GM18873 (cell line): ENCODE results near the gene PLXNA4.

Source experiments
- ATAC-seq: cut with Tn5 transposase; IDR thresholded peaks from one replicate; pipeline ENCODE4 v1.9.1; 2021; ENCODE audit warnings: mild to moderate bottlenecking, moderate library complexity, moderate number of reproducible peaks; ENCODE audit not compliant: unreplicated experiment, low FRiP score

The PLXNA4 gene

GRCh38 chr7:132083537-132084123 is 492.6 kb downstream of the PLXNA4 start:
- ATAC-seq = no peak

DNA sequence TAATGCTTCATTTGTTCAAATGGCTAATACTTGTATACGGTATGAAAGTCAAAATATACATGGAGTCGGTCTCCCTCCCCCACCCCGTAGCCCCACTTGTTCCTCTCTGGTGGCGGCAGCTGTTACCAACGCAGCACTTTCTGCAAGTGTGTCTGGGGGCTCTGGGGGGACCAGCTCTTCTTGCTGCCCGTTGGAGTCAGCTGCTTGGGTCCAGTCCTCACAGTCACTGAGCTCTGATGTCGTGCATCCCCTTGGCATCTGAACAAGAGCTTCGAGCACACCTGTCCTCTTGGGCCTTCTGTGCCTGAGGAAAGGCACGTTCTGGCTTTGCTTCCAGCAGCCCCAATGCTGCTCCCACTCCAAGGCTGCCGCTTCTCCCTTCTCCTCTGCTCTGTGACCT is 493.1 kb downstream of the PLXNA4 start:
- no peak for ATAC-seq

DNA sequence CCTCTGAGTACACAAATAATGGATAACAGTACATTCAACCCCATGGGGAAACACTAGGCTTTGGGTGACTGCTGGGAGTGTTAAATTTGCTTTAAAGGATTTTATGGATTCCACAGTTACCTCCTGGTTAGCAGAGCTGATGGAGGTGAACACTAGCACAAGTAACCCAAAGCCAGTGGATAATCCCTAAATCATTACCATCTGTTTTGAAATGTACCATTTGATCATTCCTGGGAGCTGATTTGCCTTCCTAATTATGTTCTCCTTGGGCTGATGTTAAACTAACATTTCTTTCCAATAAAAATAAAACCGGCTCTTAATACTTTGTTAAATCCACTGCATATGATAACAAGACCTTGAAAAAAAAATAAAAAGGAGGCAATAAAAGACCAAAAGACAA is 493.9 kb downstream of the PLXNA4 start:
- no peak for ATAC-seq

GRCh38 chr7:132081686-132082085 is 494.6 kb downstream of the PLXNA4 start:
- no peak for ATAC-seq

DNA sequence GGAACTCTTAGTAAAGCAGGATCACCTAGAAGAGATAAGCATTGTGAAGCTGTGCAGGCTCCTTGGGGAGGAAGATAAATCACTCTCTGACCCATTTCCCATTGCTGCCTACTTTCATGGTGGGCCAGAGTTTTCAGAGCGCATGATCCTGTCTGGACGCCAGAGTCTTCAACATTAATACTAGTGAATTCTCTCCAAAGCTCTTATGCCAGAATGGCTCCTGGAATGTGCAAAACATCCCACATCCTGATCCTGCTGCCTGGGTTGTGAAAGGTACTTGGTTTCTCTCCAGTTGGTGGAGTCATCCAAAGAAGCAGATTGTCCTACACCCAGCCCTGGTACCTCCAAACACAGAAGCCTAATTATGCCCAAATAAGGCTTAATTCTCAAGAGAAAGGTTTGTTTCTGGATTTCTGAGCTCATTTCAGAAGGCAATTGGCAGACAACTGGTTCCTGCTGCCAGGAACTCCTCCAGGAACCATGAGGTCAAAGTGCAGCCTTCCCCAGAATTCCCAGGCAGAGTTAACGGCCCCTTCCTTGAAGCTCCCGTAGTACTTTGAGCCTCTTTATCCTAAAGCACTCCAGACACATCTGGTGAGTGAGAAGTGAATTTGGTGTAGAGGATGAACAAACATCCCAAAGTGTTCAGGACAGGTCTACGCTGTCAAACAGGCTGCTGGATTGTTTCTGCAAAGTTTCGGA is 495.2 kb downstream of the PLXNA4 start:
- ATAC-seq = no peak

- no peak for ATAC-seq
Observed at GRCh38 chr7:132080467-132080866, 495.8 kb downstream of the PLXNA4 start.

GRCh38 chr7:132078891-132079735 is 497.2 kb downstream of the PLXNA4 start:
- no peak for ATAC-seq

DNA sequence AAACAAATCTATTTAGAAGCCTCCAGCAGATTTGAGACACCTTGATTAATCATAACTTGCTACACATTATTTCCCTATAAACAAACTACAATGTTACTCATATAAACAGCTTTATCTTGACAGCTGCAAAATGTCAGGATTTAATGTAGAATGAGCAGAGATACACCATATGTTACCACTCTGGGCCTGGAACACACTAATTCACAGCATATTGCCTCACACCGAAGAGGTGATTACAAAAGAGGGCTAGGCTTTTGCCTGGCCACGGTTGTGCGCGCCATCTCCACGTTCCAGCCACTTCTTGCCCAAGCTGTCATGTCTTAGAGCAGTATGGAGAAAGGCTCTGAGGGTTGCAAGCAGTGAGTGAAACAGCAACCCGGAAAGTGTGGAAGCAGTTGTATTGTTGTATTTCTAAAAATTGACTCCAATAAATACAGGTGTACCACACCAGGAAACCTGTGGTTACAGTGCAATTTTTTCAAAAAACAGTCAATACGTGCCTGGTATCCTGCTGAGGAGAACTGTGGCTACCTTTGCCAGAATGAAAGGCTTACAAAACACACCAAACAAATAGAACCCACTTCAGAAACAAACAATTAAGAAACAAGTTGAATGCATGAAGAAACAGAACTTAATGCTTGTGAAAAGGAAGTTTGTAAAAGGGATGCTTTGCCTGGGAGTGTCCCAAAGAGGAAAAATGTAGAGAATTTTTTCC is 498.1 kb downstream of the PLXNA4 start:
- no peak for ATAC-seq

- ATAC-seq = no peak
Observed at GRCh38 chr7:132076301-132077035, 499.8 kb downstream of the PLXNA4 start.

- no peak for ATAC-seq
Observed at GRCh38 chr7:132075515-132075914, 500.8 kb downstream of the PLXNA4 start.

DNA sequence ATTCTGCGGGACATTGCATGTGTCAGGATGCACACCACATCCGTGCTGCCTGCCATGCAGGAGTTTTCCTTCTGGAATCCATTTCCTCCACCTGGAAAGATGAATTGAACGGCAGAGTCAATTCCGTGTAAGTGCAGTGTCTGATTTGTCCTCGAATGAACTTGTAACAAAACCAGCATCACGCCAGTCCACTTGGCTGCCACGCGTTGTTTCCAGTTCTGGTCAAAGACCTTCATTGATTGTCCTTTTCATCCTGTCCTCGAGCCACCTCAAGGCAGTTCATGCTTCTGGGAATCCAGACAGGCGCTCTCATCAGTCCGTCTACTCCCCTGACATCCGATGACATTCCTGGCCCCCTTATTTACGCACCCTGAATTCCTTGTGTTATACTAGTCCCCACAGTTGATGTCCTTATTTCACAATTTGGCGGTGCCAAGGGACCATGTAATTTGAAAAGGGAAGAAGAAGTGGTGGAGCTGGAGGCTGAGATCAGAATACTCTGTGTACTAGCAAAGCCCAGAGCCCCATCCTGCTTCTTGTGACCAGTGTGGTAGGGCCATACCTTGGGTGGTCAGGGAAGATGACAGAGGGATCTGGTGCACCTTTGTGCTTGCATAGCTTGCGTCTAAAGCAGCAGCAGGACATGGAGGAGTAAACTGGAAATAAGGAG is 502.2 kb downstream of the PLXNA4 start:
- ATAC-seq = no peak
